Measurements from ENCODE around the gene RNF41.

DNA sequence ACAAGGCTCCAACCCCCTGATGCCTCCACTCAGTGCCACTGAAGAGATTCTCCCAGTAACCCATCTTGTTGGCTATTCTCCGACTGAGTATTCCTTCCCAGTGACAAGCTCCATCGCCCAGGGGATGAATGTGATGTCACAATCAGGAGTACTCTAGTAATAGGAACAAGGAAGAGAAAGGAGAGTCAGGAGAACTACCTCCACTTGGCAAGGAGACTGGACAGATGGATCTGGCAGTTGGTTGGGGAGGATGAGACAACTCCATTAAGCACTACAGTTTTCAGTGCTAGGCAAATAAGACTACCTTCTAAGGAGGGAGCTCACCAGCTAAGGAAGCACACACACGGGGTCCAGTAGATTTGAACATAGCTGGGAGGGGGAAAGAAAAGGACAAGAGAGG lies 5.3 kb downstream of the RNF41 start:
- TF ChIP-seq, protein P1, sequence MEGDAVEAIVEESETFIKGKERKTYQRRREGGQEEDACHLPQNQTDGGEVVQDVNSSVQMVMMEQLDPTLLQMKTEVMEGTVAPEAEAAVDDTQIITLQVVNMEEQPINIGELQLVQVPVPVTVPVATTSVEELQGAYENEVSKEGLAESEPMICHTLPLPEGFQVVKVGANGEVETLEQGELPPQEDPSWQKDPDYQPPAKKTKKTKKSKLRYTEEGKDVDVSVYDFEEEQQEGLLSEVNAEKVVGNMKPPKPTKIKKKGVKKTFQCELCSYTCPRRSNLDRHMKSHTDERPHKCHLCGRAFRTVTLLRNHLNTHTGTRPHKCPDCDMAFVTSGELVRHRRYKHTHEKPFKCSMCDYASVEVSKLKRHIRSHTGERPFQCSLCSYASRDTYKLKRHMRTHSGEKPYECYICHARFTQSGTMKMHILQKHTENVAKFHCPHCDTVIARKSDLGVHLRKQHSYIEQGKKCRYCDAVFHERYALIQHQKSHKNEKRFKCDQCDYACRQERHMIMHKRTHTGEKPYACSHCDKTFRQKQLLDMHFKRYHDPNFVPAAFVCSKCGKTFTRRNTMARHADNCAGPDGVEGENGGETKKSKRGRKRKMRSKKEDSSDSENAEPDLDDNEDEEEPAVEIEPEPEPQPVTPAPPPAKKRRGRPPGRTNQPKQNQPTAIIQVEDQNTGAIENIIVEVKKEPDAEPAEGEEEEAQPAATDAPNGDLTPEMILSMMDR (IDR thresholded peaks at IDR 0.05), result no peak
- TF ChIP-seq FOXJ3 (CRISPR knock-in tag; IDR thresholded peaks at IDR 0.05) (no peak), FOSL2 (IDR thresholded peaks at IDR 0.05; ENCODE audit: borderline replicate concordance, low read depth) (no peak), EZH2phosphoT487 (IDR thresholded peaks at IDR 0.05; ENCODE audit: borderline replicate concordance, low read depth) (no peak), RXRA (IDR thresholded peaks at IDR 0.05; ENCODE audit: borderline replicate concordance, low read depth) (no peak), CHD2 (IDR thresholded peaks at IDR 0.05; ENCODE audit: low read length, partially characterized antibody) (no peak), GATA2 (CRISPR knock-in tag; IDR thresholded peaks at IDR 0.05) (no peak), MXI1 (IDR thresholded peaks at IDR 0.05; ENCODE audit: low read depth, low read length) (no peak)
- TF ChIP-seq, protein P2, sequence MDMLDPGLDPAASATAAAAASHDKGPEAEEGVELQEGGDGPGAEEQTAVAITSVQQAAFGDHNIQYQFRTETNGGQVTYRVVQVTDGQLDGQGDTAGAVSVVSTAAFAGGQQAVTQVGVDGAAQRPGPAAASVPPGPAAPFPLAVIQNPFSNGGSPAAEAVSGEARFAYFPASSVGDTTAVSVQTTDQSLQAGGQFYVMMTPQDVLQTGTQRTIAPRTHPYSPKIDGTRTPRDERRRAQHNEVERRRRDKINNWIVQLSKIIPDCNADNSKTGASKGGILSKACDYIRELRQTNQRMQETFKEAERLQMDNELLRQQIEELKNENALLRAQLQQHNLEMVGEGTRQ (IDR thresholded peaks at IDR 0.05; ENCODE audit: borderline replicate concordance, low read depth, low read length), result no peak
- TF ChIP-seq, protein P3, sequence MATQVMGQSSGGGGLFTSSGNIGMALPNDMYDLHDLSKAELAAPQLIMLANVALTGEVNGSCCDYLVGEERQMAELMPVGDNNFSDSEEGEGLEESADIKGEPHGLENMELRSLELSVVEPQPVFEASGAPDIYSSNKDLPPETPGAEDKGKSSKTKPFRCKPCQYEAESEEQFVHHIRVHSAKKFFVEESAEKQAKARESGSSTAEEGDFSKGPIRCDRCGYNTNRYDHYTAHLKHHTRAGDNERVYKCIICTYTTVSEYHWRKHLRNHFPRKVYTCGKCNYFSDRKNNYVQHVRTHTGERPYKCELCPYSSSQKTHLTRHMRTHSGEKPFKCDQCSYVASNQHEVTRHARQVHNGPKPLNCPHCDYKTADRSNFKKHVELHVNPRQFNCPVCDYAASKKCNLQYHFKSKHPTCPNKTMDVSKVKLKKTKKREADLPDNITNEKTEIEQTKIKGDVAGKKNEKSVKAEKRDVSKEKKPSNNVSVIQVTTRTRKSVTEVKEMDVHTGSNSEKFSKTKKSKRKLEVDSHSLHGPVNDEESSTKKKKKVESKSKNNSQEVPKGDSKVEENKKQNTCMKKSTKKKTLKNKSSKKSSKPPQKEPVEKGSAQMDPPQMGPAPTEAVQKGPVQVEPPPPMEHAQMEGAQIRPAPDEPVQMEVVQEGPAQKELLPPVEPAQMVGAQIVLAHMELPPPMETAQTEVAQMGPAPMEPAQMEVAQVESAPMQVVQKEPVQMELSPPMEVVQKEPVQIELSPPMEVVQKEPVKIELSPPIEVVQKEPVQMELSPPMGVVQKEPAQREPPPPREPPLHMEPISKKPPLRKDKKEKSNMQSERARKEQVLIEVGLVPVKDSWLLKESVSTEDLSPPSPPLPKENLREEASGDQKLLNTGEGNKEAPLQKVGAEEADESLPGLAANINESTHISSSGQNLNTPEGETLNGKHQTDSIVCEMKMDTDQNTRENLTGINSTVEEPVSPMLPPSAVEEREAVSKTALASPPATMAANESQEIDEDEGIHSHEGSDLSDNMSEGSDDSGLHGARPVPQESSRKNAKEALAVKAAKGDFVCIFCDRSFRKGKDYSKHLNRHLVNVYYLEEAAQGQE (IDR thresholded peaks at IDR 0.05; ENCODE audit: low read depth, low read length), result no peak
- TF ChIP-seq, protein P4, sequence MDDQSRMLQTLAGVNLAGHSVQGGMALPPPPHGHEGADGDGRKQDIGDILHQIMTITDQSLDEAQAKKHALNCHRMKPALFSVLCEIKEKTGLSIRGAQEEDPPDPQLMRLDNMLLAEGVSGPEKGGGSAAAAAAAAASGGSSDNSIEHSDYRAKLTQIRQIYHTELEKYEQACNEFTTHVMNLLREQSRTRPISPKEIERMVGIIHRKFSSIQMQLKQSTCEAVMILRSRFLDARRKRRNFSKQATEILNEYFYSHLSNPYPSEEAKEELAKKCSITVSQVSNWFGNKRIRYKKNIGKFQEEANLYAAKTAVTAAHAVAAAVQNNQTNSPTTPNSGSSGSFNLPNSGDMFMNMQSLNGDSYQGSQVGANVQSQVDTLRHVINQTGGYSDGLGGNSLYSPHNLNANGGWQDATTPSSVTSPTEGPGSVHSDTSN (IDR thresholded peaks at IDR 0.05), result no peak
